ENCODE data around the gene RFC1.

RFC1 gene

GRCh38 chr4:39312816-39313215, 53.3 kb downstream of the RFC1 start:
- in situ Hi-C loops (cut with MboI; ENCODE audit: low pct_unique_long_range_greater_than_20kb, low sequenced_read_pairs, unreplicated experiment) = no loop called here
- TF ChIP-seq, protein P1, sequence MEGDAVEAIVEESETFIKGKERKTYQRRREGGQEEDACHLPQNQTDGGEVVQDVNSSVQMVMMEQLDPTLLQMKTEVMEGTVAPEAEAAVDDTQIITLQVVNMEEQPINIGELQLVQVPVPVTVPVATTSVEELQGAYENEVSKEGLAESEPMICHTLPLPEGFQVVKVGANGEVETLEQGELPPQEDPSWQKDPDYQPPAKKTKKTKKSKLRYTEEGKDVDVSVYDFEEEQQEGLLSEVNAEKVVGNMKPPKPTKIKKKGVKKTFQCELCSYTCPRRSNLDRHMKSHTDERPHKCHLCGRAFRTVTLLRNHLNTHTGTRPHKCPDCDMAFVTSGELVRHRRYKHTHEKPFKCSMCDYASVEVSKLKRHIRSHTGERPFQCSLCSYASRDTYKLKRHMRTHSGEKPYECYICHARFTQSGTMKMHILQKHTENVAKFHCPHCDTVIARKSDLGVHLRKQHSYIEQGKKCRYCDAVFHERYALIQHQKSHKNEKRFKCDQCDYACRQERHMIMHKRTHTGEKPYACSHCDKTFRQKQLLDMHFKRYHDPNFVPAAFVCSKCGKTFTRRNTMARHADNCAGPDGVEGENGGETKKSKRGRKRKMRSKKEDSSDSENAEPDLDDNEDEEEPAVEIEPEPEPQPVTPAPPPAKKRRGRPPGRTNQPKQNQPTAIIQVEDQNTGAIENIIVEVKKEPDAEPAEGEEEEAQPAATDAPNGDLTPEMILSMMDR (IDR thresholded peaks at IDR 0.05; ENCODE audit: extremely low read depth, insufficient read depth, missing control alignments) = no peak
- no peak for DNase-seq (ENCODE audit: low spot score)

GRCh38 chr4:39308611-39309010, 57.6 kb downstream of the RFC1 start:
- DNase-seq (ENCODE audit: low spot score) = no peak
- in situ Hi-C loops (cut with MboI; ENCODE audit: low pct_unique_long_range_greater_than_20kb, low sequenced_read_pairs, unreplicated experiment) = no loop called here
- TF ChIP-seq, protein P1 (IDR thresholded peaks at IDR 0.05; ENCODE audit: extremely low read depth, insufficient read depth, missing control alignments) = no peak

- in situ Hi-C loops (cut with MboI; ENCODE audit: low pct_unique_long_range_greater_than_20kb, low sequenced_read_pairs, unreplicated experiment) = no loop called here
- TF ChIP-seq, protein P1 (IDR thresholded peaks at IDR 0.05; ENCODE audit: extremely low read depth, insufficient read depth, missing control alignments) = no peak
- DNase-seq (ENCODE audit: low spot score) = no peak
Measured at GRCh38 chr4:39305912-39306677, 60.1 kb downstream of the RFC1 start.

DNA sequence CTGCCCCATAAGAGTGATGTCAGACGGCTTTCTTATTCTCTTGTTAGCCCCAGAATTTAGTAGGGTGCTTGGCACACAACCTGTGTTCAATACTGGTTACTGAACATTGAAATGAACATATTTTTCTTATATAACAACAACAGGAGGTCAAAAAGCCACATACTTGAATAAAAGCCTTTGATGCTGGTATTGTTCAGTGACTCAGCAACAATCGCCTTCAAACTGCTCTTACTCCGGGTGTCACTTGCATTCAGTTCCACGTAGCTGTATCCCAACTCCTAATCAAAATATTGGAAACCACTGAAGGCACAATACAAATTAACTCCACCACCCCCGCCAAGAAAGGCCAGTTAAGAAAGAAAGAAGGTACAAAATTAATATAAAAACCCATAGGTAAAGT, 61.5 kb downstream of the RFC1 start:
- TF ChIP-seq, protein P1 (IDR thresholded peaks at IDR 0.05; ENCODE audit: extremely low read depth, insufficient read depth, missing control alignments) = no peak
- DNase-seq (ENCODE audit: low spot score) = no peak
- in situ Hi-C loops (cut with MboI; ENCODE audit: low pct_unique_long_range_greater_than_20kb, low sequenced_read_pairs, unreplicated experiment) = no loop called here

DNA sequence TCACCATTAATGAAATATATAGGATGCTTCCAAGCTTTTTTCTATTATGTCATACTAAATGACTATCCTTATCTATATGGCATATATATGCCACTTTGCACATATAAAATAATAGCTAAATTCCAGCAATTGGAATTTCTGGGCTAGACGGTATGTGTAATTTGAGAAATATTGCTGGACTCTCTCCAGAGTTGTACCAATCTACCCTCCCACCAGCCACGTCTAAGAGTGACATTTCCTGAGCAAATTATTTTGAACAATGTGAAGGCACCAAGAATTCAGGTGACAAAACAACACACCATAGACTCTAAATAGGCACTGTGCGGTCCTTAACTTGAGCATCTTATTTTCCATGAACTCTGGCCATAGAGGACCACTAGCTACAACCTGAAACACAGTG, 62.3 kb downstream of the RFC1 start:
- in situ Hi-C loops (cut with MboI; ENCODE audit: low pct_unique_long_range_greater_than_20kb, low sequenced_read_pairs, unreplicated experiment) = no loop called here
- TF ChIP-seq, protein P1 (IDR thresholded peaks at IDR 0.05; ENCODE audit: extremely low read depth, insufficient read depth, missing control alignments) = no peak
- no peak for DNase-seq (ENCODE audit: low spot score)

GRCh38 chr4:39302901-39303300, 63.3 kb downstream of the RFC1 start:
- in situ Hi-C loops (cut with MboI; ENCODE audit: low pct_unique_long_range_greater_than_20kb, low sequenced_read_pairs, unreplicated experiment) = no loop called here
- no peak for DNase-seq (ENCODE audit: low spot score)
- TF ChIP-seq, protein P1 (IDR thresholded peaks at IDR 0.05; ENCODE audit: extremely low read depth, insufficient read depth, missing control alignments) = no peak

All from GM13977 (cell line).